CD14-positive monocyte (primary cell): ENCODE data around the gene VSTM2A. TPM values are rescaled to one million over a fixed set of nuclear protein-coding genes. Genes with fewer than 3 reads are reported as not detected.
A peak's percentile ranks its signal among the peaks of the same experiment; 100 is the strongest.

Source experiments
- DNase-seq, 3 donors: peaks; one replicate each; pipeline ENCODE4 v3.0.0-alpha.2; 2011 to 2022
- H2AFZ ChIP-seq: 2 replicates; pipeline ENCODE4 v1.6.0; 2012; ENCODE audit warnings: mild to moderate bottlenecking, low read depth, low read length, inconsistent platforms; ENCODE audit not compliant: insufficient read depth, poor library complexity, severe bottlenecking
- H3K27ac ChIP-seq, 2 donors: 1 replicate in 1 of 2; 2 replicates in 1 of 2; pipeline ENCODE4 v1.5.1; 2012 to 2013; ENCODE audit warnings: low read length in 2 of 2, control low read depth in 1 of 2, inconsistent platforms in 1 of 2, low read depth in 1 of 2, mild to moderate bottlenecking in 1 of 2
- H3K27me3 ChIP-seq, 2 donors: one replicate each; pipeline versions ENCODE4 v1.6.0 to v1.6.1; 2011 to 2013; ENCODE audit warnings: low read length in 2 of 2; ENCODE audit not compliant: control insufficient read depth in 2 of 2, insufficient read depth in 2 of 2
- H3K36me3 ChIP-seq, 2 donors: replicated peaks in 1 of 2; 1 replicate in 1 of 2; 2 replicates in 1 of 2; pipeline versions ENCODE4 v1.5.1 to v1.6.1; 2012 to 2013; ENCODE audit warnings: low read length in 2 of 2, control low read depth in 1 of 2, inconsistent platforms in 1 of 2, mild to moderate bottlenecking in 1 of 2; ENCODE audit not compliant: insufficient read depth in 2 of 2, control insufficient read depth in 1 of 2
- H3K4me1 ChIP-seq, 2 donors: 1 replicate in 1 of 2; 2 replicates in 1 of 2; pipeline versions ENCODE4 v1.5.1 to v1.6.1; 2012 to 2013; ENCODE audit warnings: low read length in 2 of 2, control low read depth in 1 of 2, inconsistent platforms in 1 of 2, mild to moderate bottlenecking in 1 of 2, moderate library complexity in 1 of 2; ENCODE audit not compliant: insufficient read depth in 2 of 2, control insufficient read depth in 1 of 2
- H3K4me2 ChIP-seq: replicated peaks from 2 replicates; pipeline ENCODE3; 2012; ENCODE audit warnings: low read length, moderate library complexity, mild to moderate bottlenecking; ENCODE audit not compliant: poor library complexity, severe bottlenecking; ENCODE audit errors: extremely low read depth
- H3K4me3 ChIP-seq, 3 experiments: fragments of 200-600 bp in 1 of 3; sonication (generic) in 1 of 3; replicated peaks in 1 of 3; 1 replicate in 2 of 3; 2 replicates in 1 of 3; pipeline ENCODE4 v1.5.1; 2011 to 2013; ENCODE audit warnings: low read length in 3 of 3, mild to moderate bottlenecking in 3 of 3, control low read depth in 2 of 3, low read depth in 2 of 3, inconsistent platforms in 1 of 3, moderate library complexity in 1 of 3
- H3K79me2 ChIP-seq: 2 replicates; pipeline ENCODE4 v1.6.0; 2012; ENCODE audit warnings: mild to moderate bottlenecking, control low read depth, inconsistent platforms, low read length, moderate library complexity; ENCODE audit not compliant: insufficient read depth
- H3K9ac ChIP-seq: 2 replicates; pipeline ENCODE4 v1.6.0; 2017; ENCODE audit warnings: low read length, mild to moderate bottlenecking; ENCODE audit not compliant: insufficient read depth, poor library complexity, severe bottlenecking
- H3K9me3 ChIP-seq, 2 donors: replicated peaks in 1 of 2; 1 replicate in 1 of 2; 2 replicates in 1 of 2; pipeline versions ENCODE4 v1.5.1 to v1.6.1; 2012 to 2013; ENCODE audit warnings: low read length in 2 of 2, control low read depth in 1 of 2; ENCODE audit not compliant: control insufficient read depth in 1 of 2, insufficient read depth in 1 of 2
- H4K20me1 ChIP-seq: 2 replicates; pipeline ENCODE4 v1.6.0; 2012; ENCODE audit warnings: mild to moderate bottlenecking, low read length, control low read depth, moderate library complexity; ENCODE audit not compliant: insufficient read depth
- H3K27ac Mint-ChIP-seq, 7 donors: one replicate each; pipeline ENCODE4 v1.8.0; 2020; ENCODE audit warnings: mild to moderate bottlenecking in 7 of 7, mixed read lengths in 7 of 7, moderate library complexity in 6 of 7, inconsistent platforms in 2 of 7
- H3K27me3 Mint-ChIP-seq, 3 donors: one replicate each; pipeline ENCODE4 v1.8.0; 2021 to 2022; ENCODE audit warnings: low read depth in 3 of 3, mild to moderate bottlenecking in 3 of 3, mixed read lengths in 3 of 3, moderate library complexity in 3 of 3, inconsistent platforms in 1 of 3
- H3K36me3 Mint-ChIP-seq, 2 donors: one replicate each; pipeline ENCODE4 v1.8.0; 2020; ENCODE audit warnings: mixed read lengths in 2 of 2, inconsistent platforms in 1 of 2, mild to moderate bottlenecking in 1 of 2
- H3K4me1 Mint-ChIP-seq: one replicate; pipeline ENCODE4 v1.8.0; 2020; ENCODE audit warnings: mild to moderate bottlenecking, mixed read lengths
- H3K4me3 Mint-ChIP-seq, 2 donors: one replicate each; pipeline ENCODE4 v1.8.0; 2020; ENCODE audit warnings: mild to moderate bottlenecking in 2 of 2, mixed read lengths in 2 of 2, moderate library complexity in 1 of 2
- H3K9me3 Mint-ChIP-seq, 7 donors: one replicate each; pipeline ENCODE4 v1.8.0; 2020 to 2022; ENCODE audit warnings: mixed read lengths in 7 of 7, mild to moderate bottlenecking in 6 of 7, moderate library complexity in 6 of 7, inconsistent platforms in 2 of 7
- WGBS: methylation state at CpG from one replicate; pipeline ENCODE4 v1.1.5; 2013; ENCODE audit warnings: missing lambda C conversion rate; ENCODE audit not compliant: insufficient coverage; 5-methylcytosine and 5-hydroxymethylcytosine counted together
- intact Hi-C, 2 donors: fragments of 100-400 bp; cut with micrococcal nuclease; formaldehyde crosslinking; loops; one replicate each; pipeline versions ENCODE4 v1.15.0 to v1.15.1; 2023
- polyA plus RNA-seq, 3 donors: library from polyadenylated mRNA; depleted of rRNA in 1 of 3; unstranded in 2 of 3; stranded (reverse) in 1 of 3; fragments of 300-500 nt in 2 of 3; fragments of >200 nt in 1 of 3; fragmentation: Illumina TruSeq in 2 of 3; gene quantifications; 1 replicate in 2 of 3; 2 replicates in 1 of 3; pipeline ENCODE4 v1.2.3, GENCODE V29; 2012 to 2021
- TF ChIP-seq, protein P1 (sequence below): fragments of 200-600 bp; IDR thresholded peaks from one replicate; pipeline ENCODE4 v1.8.0; 2022; ENCODE audit warnings: antibody characterized with exemption, mild to moderate bottlenecking

VSTM2A gene
- polyA plus RNA-seq, 3 donors = not detected

DNA sequence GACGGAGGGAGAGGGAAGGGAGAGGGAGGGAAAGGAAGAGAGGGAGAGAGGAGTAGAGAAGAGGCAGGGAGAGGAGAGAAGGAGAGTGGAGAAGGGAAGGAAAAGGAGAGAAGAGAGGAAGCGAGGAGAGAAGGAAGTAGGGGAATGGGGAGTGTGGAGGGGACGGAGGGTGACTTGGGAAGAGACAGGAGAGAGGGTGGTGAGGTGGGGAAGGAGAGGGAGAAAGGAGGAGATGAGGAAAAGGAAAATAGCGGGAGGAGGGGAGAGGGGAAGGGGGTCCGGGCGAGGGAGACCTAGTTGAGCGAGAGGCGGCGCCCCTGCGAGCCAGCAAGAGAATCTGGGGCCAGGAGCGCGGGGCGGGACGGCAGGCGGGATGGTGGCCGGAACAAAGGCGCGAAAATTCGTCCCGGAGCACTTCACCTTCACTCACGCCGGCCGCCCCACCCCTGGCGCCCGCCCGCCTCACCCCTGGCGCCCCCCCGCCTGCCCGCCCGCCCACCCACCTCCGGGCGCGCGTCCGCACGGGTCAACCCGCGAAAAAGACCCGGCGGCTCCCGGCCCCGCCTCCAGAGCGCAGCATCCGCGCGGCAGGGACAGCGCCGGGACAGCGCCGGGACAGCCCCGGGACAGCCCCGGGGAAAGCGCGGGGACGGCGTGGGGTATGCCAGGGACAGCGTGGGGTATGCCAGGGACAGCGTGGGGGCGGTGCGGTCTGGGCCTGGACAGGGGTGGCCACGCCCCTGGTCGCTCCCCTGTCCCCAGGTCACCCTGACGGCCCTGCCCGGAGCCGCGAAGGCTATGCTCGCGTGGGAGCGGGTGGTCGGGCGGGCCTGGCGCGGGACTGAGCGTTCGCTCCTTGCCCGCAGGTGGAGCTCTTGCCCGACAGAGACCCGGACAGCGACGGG lies 4.2 kb downstream of the VSTM2A start:
- Histone ChIP-seq H4K20me1 (no peaks in the 10 kb centered on the region), H3K9me3 (peaks cover 4 to 22% of the 10 kb centered on the region in 2 donors), H3K36me3 (no peaks in the 10 kb centered on the region), H3K4me2 (no peak overlapping the region), H3K9ac (no peak overlapping the region), H3K79me2 (no peaks in the 10 kb centered on the region), H3K4me3 (no peak overlapping the region), H3K27me3 (peaks cover 33 to 57% of the 10 kb centered on the region in 2 donors), H3K4me1 (no peaks in the 10 kb centered on the region), H2AFZ (no peak overlapping the region), H3K27ac (no peak overlapping the region)
- Mint-ChIP-seq H3K9me3 (peaks cover 5 to 30% (median 16%) of the 10 kb centered on the region in 7 donors), H3K4me1 (no peaks in the 10 kb centered on the region), H3K36me3 (peaks cover 0 to 1% of the 10 kb centered on the region in 2 donors), H3K27ac (no peak overlapping the region), H3K27me3 (peaks cover 49 to 55% (median 55%) of the 10 kb centered on the region in 3 donors), H3K4me3 (peak overlapping the region in 1 of 2 donors; percentile 81)
- no peak for DNase-seq
- intact Hi-C loops = no loop called here
- TF ChIP-seq, protein P1, sequence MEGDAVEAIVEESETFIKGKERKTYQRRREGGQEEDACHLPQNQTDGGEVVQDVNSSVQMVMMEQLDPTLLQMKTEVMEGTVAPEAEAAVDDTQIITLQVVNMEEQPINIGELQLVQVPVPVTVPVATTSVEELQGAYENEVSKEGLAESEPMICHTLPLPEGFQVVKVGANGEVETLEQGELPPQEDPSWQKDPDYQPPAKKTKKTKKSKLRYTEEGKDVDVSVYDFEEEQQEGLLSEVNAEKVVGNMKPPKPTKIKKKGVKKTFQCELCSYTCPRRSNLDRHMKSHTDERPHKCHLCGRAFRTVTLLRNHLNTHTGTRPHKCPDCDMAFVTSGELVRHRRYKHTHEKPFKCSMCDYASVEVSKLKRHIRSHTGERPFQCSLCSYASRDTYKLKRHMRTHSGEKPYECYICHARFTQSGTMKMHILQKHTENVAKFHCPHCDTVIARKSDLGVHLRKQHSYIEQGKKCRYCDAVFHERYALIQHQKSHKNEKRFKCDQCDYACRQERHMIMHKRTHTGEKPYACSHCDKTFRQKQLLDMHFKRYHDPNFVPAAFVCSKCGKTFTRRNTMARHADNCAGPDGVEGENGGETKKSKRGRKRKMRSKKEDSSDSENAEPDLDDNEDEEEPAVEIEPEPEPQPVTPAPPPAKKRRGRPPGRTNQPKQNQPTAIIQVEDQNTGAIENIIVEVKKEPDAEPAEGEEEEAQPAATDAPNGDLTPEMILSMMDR = no peak
- 3% methylated on average over 60 of the region's 80 CpGs for WGBS

DNA sequence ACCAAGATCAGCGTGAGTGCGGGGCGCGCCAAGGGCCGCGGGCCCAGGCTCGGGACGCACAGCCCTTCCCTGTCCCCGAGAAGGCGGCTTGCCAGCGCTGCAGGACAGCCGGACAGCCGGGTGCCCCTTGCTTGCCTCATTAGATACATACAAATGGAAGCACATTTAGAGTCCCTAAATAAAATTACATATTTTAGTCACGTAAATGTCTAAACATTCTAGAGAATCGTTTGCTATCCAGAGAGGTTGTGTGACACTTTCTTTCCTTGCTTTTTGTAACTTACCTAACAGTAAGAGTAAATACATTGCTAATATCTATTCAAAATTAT lies 4.8 kb downstream of the VSTM2A start:
- intact Hi-C loops = no loop called here
- Mint-ChIP-seq H3K4me1 (no peaks in the 10 kb centered on the region), H3K27me3 (peaks cover 43 to 49% (median 49%) of the 10 kb centered on the region in 3 donors), H3K27ac (no peak overlapping the region), H3K36me3 (no peaks in the 10 kb centered on the region), H3K4me3 (peak overlapping the region in 1 of 2 donors; percentile 53), H3K9me3 (peaks cover 3 to 27% (median 13%) of the 10 kb centered on the region in 7 donors)
- Histone ChIP-seq H3K4me1 (no peaks in the 10 kb centered on the region), H3K27me3 (peaks cover 27 to 51% of the 10 kb centered on the region in 2 donors), H2AFZ (no peak overlapping the region), H3K4me3 (no peak overlapping the region), H3K79me2 (no peaks in the 10 kb centered on the region), H3K4me2 (no peak overlapping the region), H3K9ac (no peak overlapping the region), H3K36me3 (no peaks in the 10 kb centered on the region), H3K9me3 (peaks cover 4 to 18% of the 10 kb centered on the region in 2 donors), H4K20me1 (no peaks in the 10 kb centered on the region), H3K27ac (no peak overlapping the region)
- WGBS = 3% methylated on average over 9 of the region's 15 CpGs
- DNase-seq = no peak
- TF ChIP-seq, protein P1 = no peak
